Measurements from ENCODE around the gene SLC15A2. TPM values are rescaled to one million over a fixed set of nuclear protein-coding genes. Genes with fewer than 3 reads are reported as not detected.
"Not testable (repeated sequence)": the region's sequence is repeated elsewhere in the genome, so short reads cannot be mapped to it uniquely, and the experiment has no call there.

SLC15A2 gene
- polyA plus RNA-seq (2011; rRNA removed), result 0.06 and 0.11 TPM in 2 replicates
- polyA minus RNA-seq (2011; rRNA and poly(A)+ RNA removed), result 0.24 TPM in 1 of 2 replicates, not detected in the other

- no peak within 1 kb of the TSS for H3K4me3 ChIP-seq (ENCODE audit: low read depth, low read length)
- no peaks in the 10 kb centered on the region for H3K36me3 ChIP-seq (ENCODE audit: control insufficient read depth, insufficient read depth, low read length)
- H3K27me3 ChIP-seq (ENCODE audit: control insufficient read depth, insufficient read depth, low read length), result no peaks in the 10 kb centered on the region; the same call in 1 of the 2 replicates
- POLR2A ChIA-PET, result no interaction called here
- CTCF ChIA-PET, result no interaction called here
- no peak for DNase-seq (ENCODE audit: low read depth)
- TF ChIP-seq CTCF (IDR thresholded peaks at IDR 0.05; ENCODE audit: insufficient read depth, low read depth, low read length), result no peak
These were observed at the start of gene SLC15A2 for GRCh38 chr3:121894301-121894990. TSS of gene SLC15A2 (plus strand) at chr3:121894401. CDS start at chr3:121894477, 76 bp downstream.

GRCh38 chr3:121844892-121845291, 49.3 kb upstream of the SLC15A2 start:
- DNase-seq (ENCODE audit: low read depth), result no peak
- no peaks in the 10 kb centered on the region for H3K27me3 ChIP-seq (ENCODE audit: control insufficient read depth, insufficient read depth, low read length)
- no peak for TF ChIP-seq CTCF (IDR thresholded peaks at IDR 0.05; ENCODE audit: insufficient read depth, low read depth, low read length)
- ChIA-PET CTCF (interaction anchor here (0.7 kb wide), 1 partner anchor 160 kb away, joined by 3 read pairs; no protein-coding TSS in a partner anchor), POLR2A (no interaction called here)
- no peaks in the 10 kb centered on the region for H3K36me3 ChIP-seq (ENCODE audit: control insufficient read depth, insufficient read depth, low read length)
- no peak overlapping the region for H3K4me3 ChIP-seq (ENCODE audit: low read depth, low read length)

GRCh38 chr3:121852256-121852655, 41.9 kb upstream of the SLC15A2 start:
- no peak for TF ChIP-seq CTCF (IDR thresholded peaks at IDR 0.05; ENCODE audit: insufficient read depth, low read depth, low read length)
- Histone ChIP-seq H3K27me3 (ENCODE audit: control insufficient read depth, insufficient read depth, low read length) (no peaks in the 10 kb centered on the region), H3K4me3 (ENCODE audit: low read depth, low read length) (no peak overlapping the region), H3K36me3 (ENCODE audit: control insufficient read depth, insufficient read depth, low read length) (no peaks in the 10 kb centered on the region)
- POLR2A ChIA-PET, result no interaction called here
- CTCF ChIA-PET, result interaction anchor here (1.0 kb wide), 1 partner anchor 11 kb away, joined by 4 read pairs; no protein-coding TSS in a partner anchor
- DNase-seq (ENCODE audit: low read depth), result no peak

- ChIA-PET POLR2A (no interaction called here), CTCF (no interaction called here)
- Histone ChIP-seq H3K27me3 (ENCODE audit: control insufficient read depth, insufficient read depth, low read length) (no peaks in the 10 kb centered on the region), H3K4me3 (ENCODE audit: low read depth, low read length) (no peak overlapping the region), H3K36me3 (ENCODE audit: control insufficient read depth, insufficient read depth, low read length) (no peaks in the 10 kb centered on the region)
- no peak for DNase-seq (ENCODE audit: low read depth)
- TF ChIP-seq CTCF (IDR thresholded peaks at IDR 0.05; ENCODE audit: insufficient read depth, low read depth, low read length), result 0 out of 2 replicates have a peak, but pooled peaks have one; percentile 12
These were observed 38.6 kb upstream of the SLC15A2 start for GRCh38 chr3:121855555-121855954.

- H3K4me3 ChIP-seq (ENCODE audit: low read depth, low read length); H3K36me3 ChIP-seq (ENCODE audit: control insufficient read depth, insufficient read depth, low read length); CTCF ChIA-PET; H3K27me3 ChIP-seq (ENCODE audit: control insufficient read depth, insufficient read depth, low read length); DNase-seq (ENCODE audit: low read depth): not testable (repeated sequence)
- POLR2A ChIA-PET, result interaction anchor here (0.7 kb wide), 1 partner anchor 37 kb away, joined by 4 read pairs; no protein-coding TSS in a partner anchor
These were observed 36.4 kb upstream of the SLC15A2 start for GRCh38 chr3:121857778-121858177.

- CTCF ChIA-PET, result interaction anchor here (1.0 to 1.4 kb wide), 2 partner anchors 10 to 74 kb away, joined by 3 to 4 read pairs; no protein-coding TSS in a partner anchor
- H3K4me3 ChIP-seq (ENCODE audit: low read depth, low read length); H3K36me3 ChIP-seq (ENCODE audit: control insufficient read depth, insufficient read depth, low read length); DNase-seq (ENCODE audit: low read depth); POLR2A ChIA-PET; H3K27me3 ChIP-seq (ENCODE audit: control insufficient read depth, insufficient read depth, low read length): not testable (repeated sequence)
These were observed 31.0 kb upstream of the SLC15A2 start for GRCh38 chr3:121863247-121863646.
